ES-I3 (cell line): ENCODE data around the gene LRIG2.
A peak's percentile ranks its signal among the peaks of the same experiment; 100 is the strongest.
"Not testable (repeated sequence)": the region's sequence is repeated elsewhere in the genome, so short reads cannot be mapped to it uniquely, and the experiment has no call there.

Experiments
- H3K36me3 ChIP-seq: 2 replicates; pipeline ENCODE4 v1.6.1; 2013; ENCODE audit warnings: mild to moderate bottlenecking, low read length, control low read depth, moderate library complexity; ENCODE audit not compliant: insufficient read depth
- H3K4me1 ChIP-seq: 2 replicates; pipeline ENCODE4 v1.6.1; 2013; ENCODE audit warnings: mild to moderate bottlenecking, control low read depth, low read length; ENCODE audit not compliant: insufficient read depth
- H3K9ac ChIP-seq: 2 replicates; pipeline ENCODE4 v1.6.1; 2013; ENCODE audit warnings: low read depth, mild to moderate bottlenecking, low read length, moderate library complexity
- H3K9me3 ChIP-seq: 2 replicates; pipeline ENCODE4 v1.6.1; 2013; ENCODE audit warnings: mild to moderate bottlenecking, low read length, moderate library complexity; ENCODE audit not compliant: control insufficient read depth, insufficient read depth

Gene LRIG2

DNA sequence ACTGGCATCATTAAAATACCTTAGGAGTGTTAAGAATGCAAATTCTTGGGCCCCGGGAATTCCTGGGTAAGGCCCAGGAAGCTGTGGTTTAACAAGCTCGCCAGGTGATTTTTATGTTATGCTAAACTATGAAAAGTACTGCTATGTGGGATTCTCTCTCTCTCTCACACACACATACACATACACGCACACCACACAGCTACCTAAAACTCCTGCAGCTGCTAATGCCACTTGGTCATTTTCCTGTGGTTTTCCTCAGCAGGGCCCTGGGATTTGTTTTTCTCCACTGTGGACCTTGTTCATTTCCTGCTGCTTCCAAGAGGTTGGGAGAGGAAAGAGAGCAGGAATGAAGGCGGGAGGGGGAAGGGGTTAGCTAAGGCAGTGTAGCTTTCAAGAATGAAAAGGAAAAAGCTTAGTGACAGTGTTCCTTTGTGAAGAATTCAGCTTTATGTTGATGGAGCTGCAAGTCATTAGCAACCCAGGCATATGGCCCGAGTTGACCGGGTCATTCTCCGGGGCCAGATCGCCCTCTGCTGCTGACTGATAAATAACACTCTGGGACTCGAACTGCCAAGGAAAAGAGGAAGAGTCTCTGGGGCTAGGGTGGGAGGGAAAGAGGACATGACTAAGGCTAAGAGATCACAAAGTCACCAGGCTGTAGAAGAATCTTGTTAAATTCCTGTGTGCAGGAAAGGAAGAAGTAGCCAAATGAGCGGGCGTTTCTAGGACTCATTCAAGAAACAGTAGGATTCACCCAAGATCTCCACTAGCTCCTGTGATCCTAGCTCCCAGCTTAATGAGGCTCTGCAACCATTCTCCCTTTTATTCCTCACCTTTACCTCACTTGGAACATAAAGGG lies 30.5 kb upstream of the LRIG2 start:
- H3K36me3 ChIP-seq = no peaks in the 10 kb centered on the region
- no peaks in the 10 kb centered on the region for H3K9me3 ChIP-seq
- peaks cover 43% of the 10 kb centered on the region for H3K4me1 ChIP-seq
- H3K9ac ChIP-seq = peak overlapping the region; percentile 37

DNA sequence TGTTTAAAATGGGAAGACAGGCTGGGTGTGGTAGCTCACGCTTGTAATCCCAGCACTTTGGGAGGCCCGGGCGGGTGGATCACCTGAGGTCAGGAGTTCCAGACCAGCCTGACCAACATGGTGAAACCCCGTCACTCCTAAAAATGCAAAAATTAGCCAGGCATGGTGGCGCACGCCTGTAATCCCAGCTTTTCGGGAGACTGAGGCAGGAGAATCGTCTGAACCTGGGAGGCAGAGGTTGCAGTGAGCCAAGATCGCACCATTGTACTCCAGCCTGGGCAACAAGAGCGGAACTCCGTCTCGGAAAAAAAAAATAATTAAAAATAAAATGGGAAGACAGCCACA lies 29.9 kb upstream of the LRIG2 start:
- H3K36me3 ChIP-seq, H3K9me3 ChIP-seq: not testable (repeated sequence)
- peak overlapping the region; percentile 34 for H3K9ac ChIP-seq
- H3K4me1 ChIP-seq = peaks cover 43% of the 10 kb centered on the region

DNA sequence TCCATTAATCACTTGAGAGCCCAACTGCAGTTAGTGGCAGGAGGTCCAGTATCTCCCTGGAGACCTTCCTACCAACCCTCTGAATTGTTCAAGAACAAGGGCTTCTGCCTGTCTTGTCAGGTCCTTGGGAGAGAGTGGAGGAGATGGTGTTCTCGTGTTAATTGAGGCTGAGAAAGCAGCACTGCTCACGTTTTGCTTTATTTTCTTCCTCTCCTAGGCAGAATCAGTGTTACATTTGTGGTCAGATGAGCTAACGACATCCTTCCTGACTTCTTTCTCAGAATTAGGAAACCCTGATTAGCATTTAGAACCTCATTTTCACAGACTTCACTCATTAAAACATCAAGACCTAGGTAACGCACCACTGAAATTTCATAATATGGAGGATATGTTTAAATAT lies 26.4 kb upstream of the LRIG2 start:
- no peaks in the 10 kb centered on the region for H3K36me3 ChIP-seq
- H3K4me1 ChIP-seq = peaks cover 31% of the 10 kb centered on the region
- H3K9ac ChIP-seq = no peak overlapping the region
- no peaks in the 10 kb centered on the region for H3K9me3 ChIP-seq

DNA sequence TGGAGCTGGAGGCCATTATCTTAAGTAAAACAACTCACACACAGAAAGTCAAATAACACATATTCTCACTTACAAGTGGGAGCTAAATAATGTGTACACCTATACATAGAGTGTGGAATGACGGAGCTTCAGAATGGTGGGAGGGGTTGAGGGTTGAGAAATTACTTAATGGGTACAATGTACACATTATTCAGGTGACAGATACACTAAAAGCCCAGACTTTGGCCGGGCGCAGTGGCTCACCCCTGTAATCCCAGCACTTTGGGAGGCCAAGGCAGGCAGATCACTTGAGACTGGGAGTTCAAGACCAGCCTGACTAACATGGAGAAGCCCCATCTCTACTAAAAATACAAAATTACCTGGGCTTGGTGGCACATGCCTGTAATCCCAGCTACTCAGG lies 24.9 kb upstream of the LRIG2 start:
- no peaks in the 10 kb centered on the region for H3K9me3 ChIP-seq

DNA sequence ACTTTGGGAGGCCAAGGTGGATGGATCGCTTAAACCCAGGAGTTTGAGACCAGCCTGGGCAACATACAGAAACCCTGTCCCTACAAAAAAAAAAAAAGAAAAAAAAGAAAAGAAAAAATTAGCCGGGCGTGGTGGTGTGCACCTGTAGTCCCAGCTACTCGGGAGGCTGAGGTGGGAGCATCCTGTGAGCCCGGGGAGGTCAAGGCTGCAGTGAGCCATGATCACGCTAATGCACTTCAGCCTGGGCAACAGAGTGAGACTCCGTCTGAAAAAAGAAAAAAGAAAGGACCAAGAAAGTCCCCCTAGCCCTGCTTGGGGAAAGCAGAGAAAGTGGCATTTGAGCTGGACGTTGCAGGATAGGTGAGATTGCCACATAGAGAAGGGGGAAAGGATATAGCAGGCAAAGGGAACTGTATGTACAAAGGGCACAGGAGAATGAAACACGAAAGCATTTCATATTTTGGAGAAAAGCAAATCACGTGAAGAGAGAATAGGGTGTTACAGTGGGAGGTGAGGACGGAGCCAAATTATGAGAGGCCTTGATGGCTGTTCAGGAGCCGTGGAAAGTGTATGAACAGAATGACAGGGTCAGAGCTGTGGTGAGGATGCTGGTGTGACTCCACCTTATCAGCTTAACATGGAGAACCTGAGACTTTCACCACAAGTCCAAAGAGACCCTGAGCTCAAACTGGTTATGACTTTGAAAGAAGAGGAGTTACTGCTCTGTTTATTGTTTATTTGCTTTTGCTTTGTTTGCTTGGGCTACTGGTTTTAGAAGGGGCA lies 19.5 kb upstream of the LRIG2 start:
- H3K36me3 ChIP-seq = no peaks in the 10 kb centered on the region
- no peaks in the 10 kb centered on the region for H3K9me3 ChIP-seq
- peaks cover 19% of the 10 kb centered on the region; the same call in 1 of the 2 replicates for H3K4me1 ChIP-seq
- no peak overlapping the region for H3K9ac ChIP-seq

More for the DNA sequence above, 24.9 kb upstream of the LRIG2 start:
- no peaks in the 10 kb centered on the region for H3K36me3 ChIP-seq
- H3K9ac ChIP-seq = no peak overlapping the region
- H3K4me1 ChIP-seq = peaks cover 26% of the 10 kb centered on the region

DNA sequence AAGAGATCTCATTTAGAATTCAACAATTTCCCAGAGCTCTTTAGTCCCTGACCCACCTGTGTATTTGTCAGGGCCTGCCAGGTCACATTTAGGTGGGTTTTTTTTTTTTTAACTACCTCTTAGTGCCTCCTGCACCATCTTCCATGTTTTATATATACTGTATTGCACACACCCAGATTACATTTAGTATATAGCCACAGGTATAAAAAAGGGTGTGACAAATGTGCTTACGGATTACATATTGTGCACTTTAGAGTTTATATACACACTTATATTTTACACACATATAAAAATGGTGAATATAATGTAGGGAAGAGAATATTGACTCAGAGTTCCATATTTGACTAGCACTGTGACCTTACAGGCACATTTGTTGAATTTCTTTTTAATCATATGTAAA lies 17.4 kb upstream of the LRIG2 start:
- H3K9ac ChIP-seq = no peak overlapping the region
- no peaks in the 10 kb centered on the region for H3K9me3 ChIP-seq
- no peaks in the 10 kb centered on the region for H3K36me3 ChIP-seq
- H3K4me1 ChIP-seq = peaks cover 19% of the 10 kb centered on the region; the same call in 1 of the 2 replicates

DNA sequence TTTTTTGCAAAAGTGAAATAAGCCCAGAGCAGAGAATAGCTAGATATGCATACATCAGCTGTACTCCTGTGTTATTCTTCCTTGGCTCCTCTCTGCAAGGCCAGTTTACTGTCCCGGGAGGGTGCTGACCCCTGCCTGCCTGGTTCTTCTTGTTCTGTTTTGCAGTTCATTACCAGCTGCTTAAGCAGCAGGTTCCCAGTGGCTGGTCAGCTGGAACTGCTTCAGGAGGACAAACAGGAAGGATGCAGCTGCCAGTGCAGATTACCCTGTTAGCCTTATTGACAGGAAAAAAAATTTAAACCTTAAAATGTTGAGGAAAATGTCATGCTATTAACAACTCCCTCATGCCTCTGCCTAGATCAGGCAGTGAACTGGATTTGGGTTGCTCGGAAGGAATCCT lies 16.0 kb upstream of the LRIG2 start:
- H3K9ac ChIP-seq = no peak overlapping the region
- H3K4me1 ChIP-seq = peaks cover 19% of the 10 kb centered on the region; the same call in 1 of the 2 replicates
- no peaks in the 10 kb centered on the region for H3K36me3 ChIP-seq
- H3K9me3 ChIP-seq = no peaks in the 10 kb centered on the region

DNA sequence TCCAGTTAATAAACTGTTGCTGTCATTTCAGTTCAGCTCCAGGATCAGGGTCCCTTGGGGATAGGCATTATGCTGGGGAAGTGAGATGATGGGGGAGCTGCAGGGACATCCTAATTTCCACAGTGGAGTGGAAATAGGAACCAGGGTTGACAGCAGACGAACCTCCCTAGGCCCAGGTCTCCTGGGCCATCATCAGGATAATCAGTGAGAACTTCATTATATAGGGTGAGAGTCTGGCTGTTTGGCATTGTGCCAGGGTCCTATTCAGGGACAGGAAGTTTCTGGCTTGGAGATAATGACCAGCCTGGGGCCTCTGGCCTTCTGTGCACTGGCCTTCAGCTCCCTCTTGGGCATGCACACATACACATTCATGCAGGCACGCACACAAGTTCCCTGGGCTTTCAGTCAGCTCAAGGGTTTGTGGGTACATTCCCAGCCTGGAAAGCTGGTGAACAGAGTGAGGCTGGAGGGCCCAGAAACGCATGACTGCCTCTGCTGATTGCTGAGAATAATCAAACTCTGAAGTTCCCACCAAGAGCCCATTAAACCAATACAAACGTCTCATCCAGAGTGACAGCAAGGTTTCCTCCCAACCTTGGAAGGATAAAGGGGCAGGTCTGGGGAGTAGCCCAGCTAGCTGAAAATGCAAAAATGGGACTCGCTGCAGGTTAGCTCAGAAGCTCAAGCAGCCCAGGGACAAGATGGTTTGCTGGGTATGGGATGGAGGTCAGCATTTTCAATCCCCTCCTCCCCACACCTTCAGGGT lies 13.9 kb upstream of the LRIG2 start:
- no peaks in the 10 kb centered on the region for H3K36me3 ChIP-seq
- H3K9ac ChIP-seq = no peak overlapping the region
- peaks cover 14% of the 10 kb centered on the region; the same call in 1 of the 2 replicates for H3K4me1 ChIP-seq
- no peaks in the 10 kb centered on the region for H3K9me3 ChIP-seq

DNA sequence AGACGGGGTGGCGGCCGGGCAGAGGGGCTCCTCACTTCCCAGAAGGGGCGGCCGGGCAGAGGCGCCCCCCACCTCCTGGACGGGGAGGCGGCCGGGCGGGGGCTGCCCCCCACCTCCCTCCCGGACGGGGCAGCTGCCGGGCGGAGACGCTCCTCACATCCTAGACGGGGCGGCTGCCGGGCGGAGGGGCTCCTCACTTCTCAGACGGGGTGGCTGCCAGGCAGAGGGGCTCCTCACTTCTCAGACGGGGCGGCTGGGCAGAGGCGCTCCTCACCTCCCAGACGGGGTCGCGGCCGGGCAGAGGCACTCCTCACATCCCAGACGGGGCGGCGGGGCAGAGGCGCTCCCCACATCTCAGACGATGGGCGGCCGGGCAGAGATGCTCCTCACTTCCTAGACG lies 9.5 kb upstream of the LRIG2 start:
- H3K4me1 ChIP-seq, H3K9ac ChIP-seq, H3K9me3 ChIP-seq, H3K36me3 ChIP-seq: not testable (repeated sequence)

DNA sequence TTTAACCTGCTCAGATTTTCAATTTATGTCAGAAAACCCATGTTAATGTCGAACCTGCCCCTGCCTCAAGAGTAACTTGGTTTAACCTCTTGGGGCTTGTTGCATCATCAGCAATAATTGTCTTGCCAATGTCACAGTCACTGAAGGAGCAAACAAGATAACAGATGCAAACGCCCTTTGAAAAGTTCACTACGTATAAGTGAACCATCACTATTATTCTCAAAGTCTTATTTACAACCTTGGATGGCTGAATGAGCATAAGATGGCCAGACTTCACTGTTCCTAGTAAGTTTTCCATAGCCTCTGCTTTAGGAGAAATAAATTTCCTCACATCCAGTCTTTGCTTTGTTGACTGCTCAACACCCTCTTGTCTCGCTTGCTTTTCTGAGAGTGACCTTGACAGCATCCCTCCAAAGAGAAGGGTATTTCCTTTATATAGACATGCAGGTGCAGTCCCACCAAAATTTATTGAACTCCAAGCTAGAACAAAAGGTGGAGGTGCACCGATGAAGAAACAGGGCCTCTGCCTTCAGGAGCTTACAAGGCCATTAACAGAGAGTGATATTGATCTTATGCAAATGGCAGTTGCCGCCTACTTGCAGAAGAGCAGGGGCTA lies 749 bp upstream of the LRIG2 start:
- peak overlapping the region; percentile 88 for H3K9ac ChIP-seq
- H3K9me3 ChIP-seq = no peaks in the 10 kb centered on the region; the same call in 1 of the 2 replicates
- no peaks in the 10 kb centered on the region; the same call in 1 of the 2 replicates for H3K36me3 ChIP-seq
- H3K4me1 ChIP-seq = peaks cover 14% of the 10 kb centered on the region

DNA sequence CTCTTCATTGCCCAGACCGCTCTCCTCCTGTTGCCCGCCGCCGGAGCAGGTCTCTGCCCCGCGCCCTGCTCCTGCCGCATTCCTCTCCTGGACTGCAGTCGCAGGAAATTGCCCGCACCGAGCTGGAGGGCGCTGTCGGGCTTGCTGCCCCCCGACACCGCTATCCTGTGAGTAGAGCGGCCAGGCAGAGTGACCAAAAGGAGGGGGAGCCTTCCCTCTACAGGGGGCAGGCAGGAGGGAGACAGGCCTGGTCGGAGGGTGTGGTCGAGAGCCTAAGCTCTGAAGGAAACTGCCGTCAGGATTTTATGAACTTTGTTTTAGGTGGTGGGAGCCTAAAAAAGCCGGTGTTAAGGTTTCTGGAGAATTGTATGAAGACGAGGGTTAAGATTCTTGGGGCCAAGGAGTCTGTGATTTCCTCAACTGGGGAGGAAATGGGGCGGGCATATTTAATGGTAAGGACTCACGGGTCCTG lies 517 bp downstream of the LRIG2 start:
- H3K9ac ChIP-seq = peak overlapping the region; percentile 88
- peaks cover 14% of the 10 kb centered on the region for H3K4me1 ChIP-seq
- no peaks in the 10 kb centered on the region; the same call in 1 of the 2 replicates for H3K9me3 ChIP-seq
- H3K36me3 ChIP-seq = no peaks in the 10 kb centered on the region; the same call in 1 of the 2 replicates

DNA sequence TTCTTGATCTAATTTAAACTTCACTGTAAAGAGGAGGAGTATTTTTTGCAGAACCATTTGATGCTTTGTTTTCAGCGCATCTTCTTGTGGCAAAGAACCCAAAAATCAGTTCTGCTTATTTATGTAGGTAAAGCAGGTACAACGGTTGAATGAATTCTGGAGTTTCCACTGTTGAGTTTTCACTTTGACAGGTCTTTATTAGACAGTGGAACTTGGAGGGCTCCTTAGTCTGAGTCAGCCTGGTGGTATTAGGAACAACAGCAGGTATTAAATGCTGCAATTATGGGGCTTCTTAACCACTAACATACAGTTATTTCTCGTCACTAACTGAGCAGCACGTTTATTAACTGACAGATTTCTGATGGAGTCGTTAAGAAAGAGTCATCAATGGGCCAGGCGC lies 1.2 kb downstream of the LRIG2 start:
- peaks cover 3% of the 10 kb centered on the region for H3K36me3 ChIP-seq
- peaks cover 14% of the 10 kb centered on the region for H3K4me1 ChIP-seq
- H3K9me3 ChIP-seq = no peaks in the 10 kb centered on the region; the same call in 1 of the 2 replicates
- H3K9ac ChIP-seq = peak overlapping the region; percentile 88

DNA sequence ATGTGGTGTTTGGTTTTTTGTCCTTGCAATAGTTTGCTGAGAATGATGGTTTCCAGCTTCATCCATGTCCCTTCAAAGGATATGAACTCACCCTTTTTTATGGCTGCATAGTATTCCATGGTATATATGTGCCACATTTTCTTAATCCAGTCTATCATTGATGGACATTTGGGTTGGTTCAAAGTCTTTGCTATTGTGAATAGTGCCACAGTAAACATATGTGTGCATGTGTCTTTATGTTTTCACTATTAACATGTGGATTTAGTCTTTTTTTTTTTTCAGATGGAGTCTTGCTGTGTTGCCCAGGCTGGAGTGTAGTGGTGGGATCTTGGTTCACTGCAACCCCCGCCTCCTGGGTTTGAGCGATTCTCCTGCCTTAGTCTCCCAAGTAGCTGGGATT lies 5.0 kb downstream of the LRIG2 start:
- H3K9me3 ChIP-seq, H3K4me1 ChIP-seq, H3K36me3 ChIP-seq, H3K9ac ChIP-seq: not testable (repeated sequence)

DNA sequence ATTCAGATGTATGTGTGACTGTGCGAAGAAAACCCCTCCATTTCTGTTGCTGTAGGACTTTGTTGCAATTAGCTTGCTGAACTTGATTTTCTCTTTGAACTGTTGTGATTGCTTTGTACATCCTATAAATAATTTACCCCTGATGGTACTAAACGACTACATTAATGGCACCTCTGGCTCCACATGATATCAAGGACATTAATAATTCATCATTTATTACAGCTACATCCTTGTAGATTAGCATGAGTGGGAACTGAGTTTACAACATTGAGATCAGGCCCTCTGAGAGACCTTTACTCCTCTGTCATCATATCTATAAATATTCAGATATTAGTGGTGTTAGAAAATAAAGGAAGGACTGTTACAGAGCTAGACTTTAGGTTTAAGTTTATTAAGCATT lies 13.5 kb downstream of the LRIG2 start:
- Histone ChIP-seq H3K9me3 (no peaks in the 10 kb centered on the region), H3K36me3 (no peaks in the 10 kb centered on the region), H3K4me1 (no peaks in the 10 kb centered on the region; the same call in 1 of the 2 replicates)

More for the DNA sequence above, 13.5 kb downstream of the LRIG2 start:
- no peak overlapping the region for H3K9ac ChIP-seq
